GM21515 (cell line): ENCODE measurements around the gene PAQR9.

Experiments used
- ATAC-seq: cut with Tn5 transposase; IDR thresholded peaks from one replicate; pipeline ENCODE4 v1.9.1; 2021; ENCODE audit not compliant: unreplicated experiment

Gene PAQR9

DNA sequence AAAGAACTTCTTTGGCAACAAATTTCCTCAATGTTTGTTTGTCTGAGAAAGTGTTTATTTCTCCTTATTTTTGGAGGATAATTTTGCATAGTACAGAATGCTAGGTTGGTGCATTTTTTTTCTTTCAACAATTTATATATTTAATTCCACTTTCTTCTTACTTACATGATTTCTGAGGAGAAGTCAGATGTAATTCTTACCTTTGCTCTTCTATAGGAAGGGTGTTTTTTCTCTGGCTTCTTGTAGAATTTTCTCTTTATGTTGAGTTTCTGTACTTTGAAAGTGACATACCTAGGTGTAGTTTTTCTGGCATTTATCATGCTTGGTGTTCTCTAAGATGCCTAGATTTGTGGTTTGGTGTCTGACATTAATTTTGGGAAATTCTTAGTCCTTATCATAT, 39.8 kb downstream of the PAQR9 start:
- ATAC-seq = no peak

GRCh38 chr3:142916605-142917004, 46.9 kb downstream of the PAQR9 start:
- ATAC-seq = no peak

DNA sequence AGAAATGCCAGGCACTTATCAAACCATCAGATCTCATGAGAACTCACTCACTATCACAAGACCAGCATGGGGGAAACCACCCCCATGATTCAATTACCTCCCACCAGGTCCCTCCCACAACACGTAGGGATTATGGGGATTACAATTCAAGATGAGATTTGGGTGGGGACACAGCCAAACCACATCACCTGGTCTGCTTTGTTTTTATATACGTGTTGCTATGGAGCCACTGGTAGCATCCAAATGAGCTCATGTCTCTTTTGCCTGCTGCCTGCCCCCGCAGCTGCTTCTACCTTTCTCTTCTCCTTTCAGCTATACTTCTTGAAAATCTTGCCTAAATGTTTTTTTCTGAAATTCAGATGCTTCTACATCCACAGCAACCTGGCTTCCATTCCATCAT, 47.8 kb downstream of the PAQR9 start:
- no peak for ATAC-seq

DNA sequence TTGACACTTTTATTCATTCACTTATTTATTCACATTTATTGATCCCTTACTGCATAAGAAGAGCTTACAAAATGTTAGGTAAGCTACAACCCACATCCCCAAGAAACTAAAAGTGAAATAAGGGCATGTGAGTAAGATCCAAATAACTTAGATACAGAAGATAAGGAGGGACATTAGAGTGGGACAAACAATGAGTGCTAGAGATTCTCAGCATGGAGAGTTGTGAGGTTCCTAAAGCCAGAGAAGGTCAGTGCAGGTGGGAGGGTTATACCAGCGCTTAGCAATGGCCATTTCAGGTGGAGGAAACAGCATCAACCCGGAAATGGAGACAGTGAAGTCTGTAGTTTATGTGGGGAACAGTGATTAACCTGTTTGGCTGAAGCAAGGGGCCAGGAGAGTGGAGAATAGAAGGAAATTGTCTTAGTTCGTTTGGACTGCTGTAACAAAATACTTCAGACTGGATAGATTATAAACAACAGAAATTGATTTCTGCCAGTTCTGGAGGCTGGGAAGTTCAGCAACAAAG, 49.1 kb downstream of the PAQR9 start:
- no peak for ATAC-seq

DNA sequence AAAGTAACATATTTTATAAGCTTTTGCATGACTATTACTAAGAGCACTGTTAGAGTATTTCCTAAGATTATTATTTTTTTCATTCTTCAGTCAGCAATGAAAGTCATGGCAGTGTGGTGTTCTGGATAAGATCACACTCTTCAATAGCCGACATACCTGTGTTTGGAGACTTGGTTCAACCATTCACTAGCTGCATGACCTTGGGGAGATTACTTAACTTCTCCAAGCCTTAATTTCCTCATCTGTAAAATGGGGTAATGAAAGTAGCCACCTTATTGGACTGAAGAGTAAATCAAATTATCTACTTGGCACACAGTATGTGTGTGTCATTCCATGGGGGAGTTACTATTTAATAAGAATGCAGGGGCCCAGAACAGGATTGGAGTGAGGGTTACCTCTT, 50.0 kb downstream of the PAQR9 start:
- no peak for ATAC-seq

GRCh38 chr3:142912402-142913172, 50.9 kb downstream of the PAQR9 start:
- no peak for ATAC-seq
